HG03571 (cell line): Measurements from ENCODE around the gene ELF1.
A peak's percentile ranks its signal among the peaks of the same experiment; 100 is the strongest.
"Not testable (repeated sequence)": the region's sequence is repeated elsewhere in the genome, so short reads cannot be mapped to it uniquely, and the experiment has no call there.

Experiments used
- ATAC-seq: cut with Tn5 transposase; IDR thresholded peaks from one replicate; pipeline ENCODE4 v1.9.1; 2021; ENCODE audit not compliant: unreplicated experiment

ELF1 gene

DNA sequence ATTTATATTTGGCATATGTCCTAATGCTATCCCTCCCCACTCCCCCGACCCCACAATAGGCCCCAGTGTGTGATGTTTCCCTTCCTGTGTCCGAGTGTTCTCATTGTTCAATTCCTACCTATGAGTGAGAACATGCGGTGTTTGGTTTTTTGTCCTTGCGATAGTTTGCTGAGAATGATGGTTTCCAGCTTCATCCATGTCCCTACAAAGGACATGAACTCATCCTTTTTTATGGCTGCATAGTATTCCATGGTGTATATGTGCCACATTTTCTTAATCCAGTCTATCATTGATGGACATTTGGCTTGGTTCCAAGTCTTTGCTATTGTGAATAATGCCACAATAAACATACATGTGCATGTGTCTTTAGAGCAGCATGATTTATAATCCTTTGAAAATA lies 23.3 kb upstream of the ELF1 start:
- ATAC-seq: not testable (repeated sequence)

DNA sequence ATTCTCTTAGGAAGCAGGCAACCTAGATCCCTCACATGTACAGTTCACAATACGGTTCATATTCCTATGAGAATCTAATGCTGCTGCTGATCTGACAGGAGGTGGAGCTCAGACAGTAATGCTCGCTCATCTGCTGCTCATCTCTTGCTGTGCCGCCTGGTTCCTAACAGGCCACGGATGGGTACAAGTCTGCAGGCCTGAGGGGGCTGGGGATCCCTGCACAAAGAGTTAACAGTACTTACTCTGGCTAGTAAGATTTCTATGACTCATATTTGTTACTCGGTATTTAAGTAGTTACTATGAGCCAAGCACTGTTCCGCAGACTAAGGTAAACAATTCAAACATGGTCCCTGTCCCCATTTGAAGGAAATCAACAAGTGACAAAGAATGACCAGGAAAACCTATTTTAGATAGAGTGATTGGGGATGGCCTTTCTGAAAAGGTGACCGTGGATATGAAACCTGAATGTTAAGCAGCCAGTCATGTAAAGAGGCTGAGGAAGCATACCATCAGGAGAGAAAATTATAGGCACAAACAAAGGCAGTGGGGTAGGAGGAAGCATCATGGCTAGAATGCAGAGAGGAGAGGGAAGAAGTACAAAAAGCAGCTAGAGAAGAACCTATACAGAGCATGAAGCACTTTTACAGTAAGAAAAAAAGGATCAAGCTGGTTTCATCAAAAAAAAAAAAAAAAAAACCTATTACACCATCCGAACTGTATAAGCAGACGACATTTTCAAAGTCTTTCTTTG lies 21.6 kb upstream of the ELF1 start:
- ATAC-seq: no peak

DNA sequence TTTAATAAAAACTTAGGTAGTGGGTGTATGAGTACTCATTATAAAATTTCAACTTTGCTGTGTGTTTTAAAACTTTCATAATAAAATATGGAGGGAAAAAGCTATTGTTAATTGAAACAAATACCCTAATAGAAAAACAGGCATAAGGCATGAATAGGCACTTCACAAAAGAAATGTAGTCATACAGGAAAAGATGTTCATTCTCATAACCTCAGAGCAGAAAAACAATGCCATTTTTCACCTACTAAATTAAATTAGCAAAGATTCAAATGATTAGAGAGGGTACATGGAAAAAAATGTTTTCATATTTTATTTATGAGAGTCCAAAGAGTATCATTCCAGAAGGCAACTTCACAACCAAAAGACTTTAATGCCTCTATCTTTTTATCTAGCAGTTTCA lies 20.6 kb upstream of the ELF1 start:
- no peak for ATAC-seq

DNA sequence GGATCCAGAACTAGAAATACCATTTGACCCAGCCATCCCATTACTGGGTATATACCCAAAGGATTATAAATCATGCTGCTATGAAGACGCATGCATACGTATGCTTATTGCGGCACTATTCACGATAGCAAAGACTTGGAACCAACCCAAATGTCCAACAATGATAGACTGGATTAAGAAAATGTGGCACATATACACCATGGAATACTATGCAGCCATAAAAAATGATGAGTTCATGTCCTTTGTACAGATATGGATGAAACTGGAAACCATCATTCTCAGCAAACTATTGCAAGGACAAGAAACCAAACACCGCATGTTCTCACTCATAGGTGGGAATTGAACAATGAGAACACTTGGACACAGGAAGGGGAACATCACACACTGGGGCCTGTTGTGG lies 17.4 kb upstream of the ELF1 start:
- ATAC-seq: not testable (repeated sequence)

DNA sequence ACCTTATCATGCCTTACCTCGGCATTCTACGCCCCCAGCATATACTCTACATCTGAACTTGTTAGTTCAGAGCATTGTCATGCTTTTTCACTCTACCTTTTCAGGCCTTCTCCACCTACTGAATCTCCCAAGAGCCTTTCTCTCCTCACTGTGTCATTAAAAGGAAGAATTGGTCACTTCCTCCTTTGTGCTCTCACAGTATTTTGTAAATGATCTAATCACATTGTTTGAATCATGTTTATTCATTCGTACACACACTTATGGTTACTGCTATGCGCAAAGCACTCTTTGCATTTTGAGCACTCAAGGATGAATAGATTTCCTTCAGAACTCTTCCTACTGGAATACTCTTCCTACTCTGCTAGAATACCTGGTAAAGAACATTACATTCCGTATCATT lies 15.8 kb upstream of the ELF1 start:
- no peak for ATAC-seq

DNA sequence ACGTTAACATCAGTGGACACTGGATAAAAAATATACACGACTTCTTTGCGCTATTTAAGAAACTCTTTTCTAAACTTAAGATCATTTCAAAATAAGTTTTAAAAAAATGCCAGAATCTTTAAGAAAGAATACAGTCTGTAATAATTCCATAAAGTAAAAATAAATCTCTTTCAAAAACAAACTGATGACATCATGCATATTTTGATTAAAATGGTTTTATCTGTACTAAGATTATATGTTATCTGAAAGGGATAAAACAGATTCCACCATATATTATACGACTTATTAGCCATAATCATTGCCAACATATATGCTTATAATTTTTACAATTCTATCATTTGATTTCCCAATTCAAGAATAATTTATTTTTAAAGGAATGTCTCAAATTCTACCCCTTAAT lies 15.3 kb upstream of the ELF1 start:
- ATAC-seq: no peak

DNA sequence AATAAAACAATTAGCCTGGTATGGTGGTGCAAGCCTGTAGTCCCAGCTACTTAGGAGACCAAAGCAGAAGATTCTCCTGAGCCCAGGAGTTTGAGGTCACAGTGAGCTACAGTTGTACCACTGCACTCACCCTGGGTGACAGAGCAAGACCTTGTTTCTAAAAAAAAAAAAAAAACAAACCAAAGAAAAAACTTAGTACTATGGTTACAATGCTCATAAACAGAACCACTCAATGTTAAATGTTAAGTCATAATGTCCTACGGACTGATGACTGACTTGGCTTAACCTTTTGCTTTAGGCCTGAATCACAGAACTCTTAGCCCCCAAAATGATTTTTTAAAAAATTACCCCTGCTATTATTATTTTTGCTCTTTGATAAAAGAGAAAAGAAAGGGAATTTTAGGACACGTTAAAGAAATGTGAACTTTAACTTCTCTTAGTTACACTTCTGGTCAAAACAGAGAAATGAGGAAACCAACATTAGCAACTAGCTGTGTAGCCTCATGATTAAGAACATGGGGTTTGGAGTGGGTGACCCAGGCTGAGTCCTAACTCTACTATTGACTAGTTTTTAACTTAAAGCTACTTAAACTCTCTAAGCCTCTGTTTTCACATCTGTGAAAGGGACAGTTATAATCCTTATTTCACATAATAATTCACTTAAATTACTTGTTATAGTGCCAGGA lies 13.7 kb upstream of the ELF1 start:
- ATAC-seq: no peak

DNA sequence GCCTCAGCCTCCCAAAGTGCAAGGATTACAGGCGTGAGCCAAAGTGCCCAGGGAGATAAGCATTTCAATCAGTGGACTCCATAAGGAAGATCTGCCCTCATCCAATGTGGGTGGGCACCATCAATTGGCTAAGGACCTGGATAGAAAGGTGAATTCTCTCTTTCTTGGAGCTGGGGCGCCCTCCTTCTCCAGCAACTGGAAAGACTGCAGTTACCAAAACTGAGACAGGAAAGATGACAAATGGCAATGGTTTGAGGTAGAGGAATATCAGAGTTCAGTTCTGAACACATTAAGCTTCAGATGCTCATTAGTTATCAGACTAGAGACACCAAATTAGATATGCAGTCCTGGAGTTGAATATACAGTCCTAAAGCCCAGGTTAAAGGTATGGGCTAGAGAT lies 10.5 kb upstream of the ELF1 start:
- ATAC-seq: no peak

DNA sequence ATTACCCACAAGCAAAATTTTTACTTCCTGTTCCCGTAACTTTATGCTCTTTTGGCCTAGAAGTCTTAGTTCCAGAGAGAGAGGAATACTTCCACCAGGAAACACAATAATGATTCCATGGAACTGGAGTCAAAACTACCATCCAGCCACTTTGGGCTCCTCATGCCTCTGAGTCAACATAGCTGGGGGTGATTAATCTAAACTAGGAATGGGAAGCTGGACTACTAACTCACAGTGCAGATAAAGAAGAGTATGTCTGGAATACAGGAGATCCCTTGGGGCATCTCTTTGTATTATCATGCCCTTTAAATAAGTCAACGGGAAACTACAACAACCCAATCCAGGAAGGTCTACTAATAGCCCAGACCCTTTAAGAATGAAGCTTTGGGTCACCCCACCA lies 8.9 kb upstream of the ELF1 start:
- no peak for ATAC-seq

DNA sequence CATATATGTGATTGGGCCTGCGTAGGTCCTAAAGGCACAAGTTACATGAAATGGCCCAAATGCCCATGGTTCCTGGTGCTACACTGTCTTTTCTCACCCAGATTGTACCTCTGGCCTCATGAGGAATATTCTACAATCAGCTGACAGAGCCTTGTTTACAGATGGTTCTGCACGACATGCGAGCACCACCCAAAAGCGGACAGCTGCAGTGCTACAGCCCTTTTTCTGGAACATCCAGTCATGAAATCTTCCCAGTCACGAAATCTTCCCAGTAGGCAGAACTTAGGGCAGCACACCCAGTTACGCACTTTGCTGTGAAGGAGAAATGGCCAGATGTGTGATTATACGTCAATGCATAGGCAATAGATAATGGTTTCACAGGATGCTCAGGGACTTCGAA lies 7.7 kb upstream of the ELF1 start:
- ATAC-seq: no peak

DNA sequence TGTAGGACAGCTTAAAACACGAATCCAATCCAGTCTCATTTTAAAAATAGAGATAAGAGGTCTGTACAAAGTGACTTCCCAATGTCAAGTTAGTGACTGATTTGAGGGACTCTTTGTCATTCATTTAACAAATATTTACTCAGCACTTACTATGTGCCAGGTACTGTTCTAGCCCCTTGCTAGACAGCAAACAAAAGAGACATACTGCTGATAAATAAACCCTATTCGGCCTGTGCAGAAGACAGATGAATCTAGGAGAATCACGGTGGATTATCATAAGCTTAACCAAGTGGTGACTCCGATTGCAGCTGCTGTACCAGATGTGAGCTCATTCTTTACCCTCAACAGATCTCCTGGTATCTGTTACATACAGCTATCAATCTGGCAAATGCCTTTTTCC lies 6.4 kb upstream of the ELF1 start:
- no peak for ATAC-seq

DNA sequence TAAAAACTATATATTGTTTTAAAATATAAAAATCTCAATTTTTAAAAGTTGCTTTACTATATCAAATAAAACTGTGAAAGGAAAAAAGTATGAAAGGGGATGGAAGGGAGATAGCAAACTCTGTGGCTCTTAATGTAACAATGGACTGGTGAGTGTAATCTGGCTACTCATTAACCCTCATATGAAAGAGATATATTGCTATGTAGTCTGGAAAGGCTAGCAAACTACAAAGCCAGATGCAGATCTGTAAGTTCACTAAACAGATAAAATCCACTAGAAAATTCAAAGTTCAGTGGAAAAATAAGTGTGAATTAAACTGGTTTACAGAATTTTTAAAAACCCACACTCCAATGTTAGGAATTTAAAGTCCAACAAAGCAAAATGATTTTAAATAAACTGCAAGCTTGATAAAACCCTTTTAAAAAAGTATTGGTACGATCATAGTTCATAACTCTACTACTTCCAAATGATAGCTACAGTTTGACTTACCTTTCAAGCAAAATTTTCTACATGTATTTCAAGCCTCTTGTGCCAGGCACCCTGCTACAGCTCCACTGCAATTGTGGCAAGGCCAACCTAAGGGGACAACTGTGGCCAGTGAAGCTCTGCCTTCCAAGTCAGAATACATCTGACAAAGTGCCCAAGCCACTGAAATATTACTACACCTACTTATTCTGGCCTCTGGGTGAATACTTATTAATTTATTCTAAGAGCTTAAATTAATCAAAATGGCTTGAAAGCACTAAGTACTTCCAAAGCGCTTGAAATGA lies 647 bp upstream of the ELF1 start:
- peak; percentile 42 for ATAC-seq

DNA sequence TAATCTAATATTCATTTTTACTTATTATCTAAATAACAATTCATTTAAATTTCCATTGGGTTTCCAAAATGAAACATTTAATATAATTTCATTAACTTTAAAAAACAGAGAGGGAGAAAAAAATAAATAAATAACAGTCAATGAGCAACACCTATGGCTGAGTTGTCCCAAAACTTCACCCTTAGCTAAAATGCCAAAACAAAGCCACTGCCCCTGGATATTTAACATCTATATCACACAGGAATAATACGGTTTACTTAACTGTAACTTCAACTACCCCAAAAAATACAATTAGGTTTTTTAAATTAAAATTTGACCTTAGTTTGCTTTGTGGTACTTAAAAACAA lies 541 bp downstream of the ELF1 start:
- no peak for ATAC-seq

DNA sequence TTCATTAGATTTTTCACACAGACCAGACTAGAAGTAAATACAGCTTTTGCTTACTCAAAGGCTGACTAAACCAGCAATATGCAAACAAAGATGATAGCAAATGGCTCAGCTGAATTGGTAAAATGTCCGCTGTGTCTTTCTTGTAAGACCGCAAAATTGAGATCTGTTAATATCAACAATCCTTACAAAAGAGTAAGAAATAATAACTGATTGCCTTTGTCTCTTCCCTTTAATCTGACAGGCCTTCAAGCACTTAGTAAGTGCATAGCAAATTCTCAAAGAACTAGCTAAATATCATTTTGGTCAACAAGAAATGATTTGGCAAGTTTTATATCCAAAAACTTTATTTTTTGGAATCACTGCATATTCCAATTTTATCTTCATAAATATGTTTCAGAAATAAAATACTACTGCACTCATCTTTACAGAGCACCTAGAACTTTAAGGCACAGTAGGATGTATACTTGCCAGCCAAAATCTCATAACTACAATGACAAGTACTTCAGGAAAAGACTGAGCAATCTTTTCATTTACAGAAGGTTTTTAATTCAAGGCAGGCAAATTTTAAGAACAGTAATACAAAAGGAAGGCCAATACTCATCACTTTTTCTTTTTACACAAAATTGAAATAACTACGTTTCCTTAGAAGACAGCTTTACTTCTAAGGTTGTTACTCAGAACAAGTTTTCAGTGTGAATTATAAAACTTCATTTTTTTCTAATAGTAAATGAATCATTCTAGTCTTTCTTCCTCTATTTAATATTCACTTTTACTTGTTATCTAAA lies 1.1 kb downstream of the ELF1 start:
- no peak for ATAC-seq

DNA sequence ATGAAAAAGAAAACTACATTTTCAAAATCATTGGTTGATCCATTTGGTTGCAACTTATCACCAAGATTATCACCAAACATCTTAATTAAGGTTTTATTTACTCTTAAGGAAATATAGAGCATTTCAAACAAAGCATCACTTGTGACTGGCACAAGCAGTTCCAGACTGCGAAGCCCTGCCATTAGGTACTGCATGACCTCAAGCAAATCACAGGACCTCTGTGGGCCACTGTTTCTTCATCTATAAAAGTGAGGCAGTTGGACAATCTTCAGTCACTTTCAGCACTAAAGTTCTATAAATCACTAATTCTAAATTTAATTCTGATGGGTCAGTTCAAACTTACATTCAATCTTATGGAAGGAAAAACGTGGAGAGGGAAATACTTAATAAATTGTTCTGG lies 2.0 kb downstream of the ELF1 start:
- no peak for ATAC-seq

DNA sequence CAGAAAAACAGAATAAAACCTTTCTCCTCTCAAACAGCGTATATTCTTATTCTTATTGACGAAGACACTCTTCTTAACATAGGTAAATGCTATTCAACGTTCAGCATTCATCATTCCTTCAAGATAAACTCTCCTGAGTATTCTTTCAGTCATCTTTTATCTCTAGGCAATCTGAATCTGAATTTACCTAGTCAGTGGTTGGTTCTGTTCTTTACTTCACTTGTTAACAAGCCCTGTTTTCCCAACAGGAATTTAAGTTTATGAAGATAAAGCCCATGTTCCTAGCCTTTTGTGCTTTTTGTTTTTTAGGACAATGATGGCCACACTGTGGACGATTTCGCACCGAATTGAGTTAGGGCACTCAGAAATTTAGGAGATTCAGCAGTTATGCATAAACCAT lies 3.2 kb downstream of the ELF1 start:
- no peak for ATAC-seq

DNA sequence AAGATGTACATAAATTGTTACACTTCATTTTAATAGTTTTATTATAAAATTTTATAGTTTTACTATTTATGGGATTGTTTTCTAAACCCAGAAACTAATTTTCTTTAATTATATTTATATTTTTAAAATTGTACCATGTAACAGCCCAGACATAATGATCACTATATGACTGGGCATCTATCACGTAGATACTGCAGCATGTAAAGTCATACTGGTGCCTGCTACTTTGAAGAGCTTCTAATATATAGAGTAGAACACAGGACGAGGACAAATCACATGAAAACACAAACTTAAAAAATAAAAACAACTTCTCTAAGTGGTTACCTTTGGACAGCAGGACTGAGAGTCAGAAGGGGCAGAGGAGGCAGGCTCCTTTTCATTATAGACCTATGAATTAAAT lies 5.3 kb downstream of the ELF1 start:
- no peak for ATAC-seq

DNA sequence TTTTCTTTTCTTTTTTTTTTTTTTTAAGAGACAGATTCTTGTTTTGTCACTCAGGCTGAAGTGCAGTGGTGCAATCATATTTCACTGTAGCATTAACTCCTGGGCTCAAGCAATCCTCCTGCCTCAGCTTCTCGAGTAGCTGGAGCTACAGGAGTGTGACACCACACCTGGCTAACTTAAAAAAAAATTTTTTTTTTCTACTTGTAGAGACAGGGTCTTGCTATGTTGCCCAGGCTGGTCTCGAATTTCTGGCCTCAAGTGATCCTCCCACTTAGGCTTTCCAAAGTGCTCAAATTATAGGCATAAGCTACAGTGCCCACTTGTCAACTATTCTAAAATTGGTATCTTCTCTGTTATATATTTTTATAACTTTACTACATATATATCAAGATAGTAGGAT lies 6.6 kb downstream of the ELF1 start:
- no peak for ATAC-seq

DNA sequence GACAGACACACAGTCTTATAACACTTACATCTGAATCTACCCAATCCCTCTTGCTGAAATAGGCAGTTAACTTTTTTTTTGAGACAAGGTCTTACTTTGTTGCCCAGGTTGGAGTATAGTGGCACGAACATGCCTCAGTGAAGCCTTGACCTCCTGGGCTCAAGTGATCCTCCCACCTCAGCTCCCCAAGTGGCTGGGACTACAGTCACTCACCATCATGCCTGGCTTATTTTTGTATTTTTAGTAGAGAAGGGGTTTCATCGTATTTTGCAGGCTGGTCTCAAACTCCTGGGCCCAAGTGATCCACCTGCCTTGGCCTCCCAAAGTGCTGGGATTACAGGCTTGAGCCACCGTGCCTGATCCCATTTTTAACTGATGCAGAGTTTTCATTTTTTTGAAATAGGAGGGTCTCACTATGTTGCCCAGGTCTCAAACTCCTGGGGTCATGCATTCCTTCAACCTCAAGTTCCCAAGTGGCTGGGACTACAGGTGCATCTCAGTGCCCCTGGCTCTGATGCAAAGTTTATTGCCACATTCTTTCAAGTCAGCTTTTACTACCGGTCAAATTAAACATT lies 7.6 kb downstream of the ELF1 start:
- no peak for ATAC-seq

DNA sequence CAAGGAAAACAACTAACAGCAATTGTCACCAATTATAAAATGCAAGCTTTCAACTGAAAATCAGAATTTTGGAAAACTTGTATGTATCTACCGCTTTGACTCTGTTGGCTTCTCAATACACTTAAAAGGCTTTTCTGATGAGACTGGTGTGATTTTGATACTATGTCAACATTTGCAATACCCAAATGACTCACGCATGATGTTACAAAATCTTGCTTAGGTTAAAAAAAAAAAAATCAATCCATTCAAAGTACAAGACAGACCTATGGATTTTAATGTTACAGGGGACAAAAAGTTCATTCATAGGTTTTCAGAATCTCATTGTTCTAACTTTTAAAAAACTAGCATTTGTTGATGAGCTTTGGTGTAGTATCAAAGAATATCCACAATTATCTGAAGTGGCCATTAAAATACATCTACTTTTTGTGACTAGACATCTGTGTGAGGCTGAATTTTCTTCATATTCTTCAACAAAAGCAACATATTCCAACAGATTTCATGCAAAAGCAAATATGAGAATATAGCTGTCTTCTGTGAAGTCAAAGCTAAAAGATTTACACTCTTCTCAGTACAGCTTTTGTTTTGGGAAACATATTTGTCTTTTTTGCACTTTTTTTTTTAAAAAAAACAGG lies 10.7 kb downstream of the ELF1 start:
- ATAC-seq: no peak

DNA sequence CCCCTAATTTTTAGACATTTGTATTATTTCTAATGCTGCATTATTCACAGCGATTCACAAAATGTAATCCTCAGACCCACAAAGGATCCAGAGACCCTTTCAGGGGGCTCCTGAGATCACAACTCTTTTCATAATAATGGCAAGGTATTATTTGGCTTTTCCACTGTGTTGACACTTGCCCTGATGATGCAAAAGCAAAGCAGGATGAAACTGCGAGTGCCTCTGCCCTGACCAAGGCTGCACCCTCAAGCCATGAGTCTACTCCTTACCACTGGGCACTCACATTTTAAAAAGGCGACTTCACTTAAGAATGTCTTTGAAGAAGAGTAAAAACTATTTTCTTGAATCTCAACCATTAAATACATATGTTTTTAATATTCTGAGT lies 11.4 kb downstream of the ELF1 start:
- no peak for ATAC-seq
